CD4-positive, alpha-beta T cell treated with Interleukin-10 for 1 hour (primary cell): ENCODE results near the gene CATSPER4.
"Not testable (repeated sequence)": the region's sequence is repeated elsewhere in the genome, so short reads cannot be mapped to it uniquely, and the experiment has no call there.

Experiments used
- DNase-seq: peaks from one replicate; pipeline ENCODE4 v3.0.0-alpha.2; 2020

CATSPER4 gene

DNA sequence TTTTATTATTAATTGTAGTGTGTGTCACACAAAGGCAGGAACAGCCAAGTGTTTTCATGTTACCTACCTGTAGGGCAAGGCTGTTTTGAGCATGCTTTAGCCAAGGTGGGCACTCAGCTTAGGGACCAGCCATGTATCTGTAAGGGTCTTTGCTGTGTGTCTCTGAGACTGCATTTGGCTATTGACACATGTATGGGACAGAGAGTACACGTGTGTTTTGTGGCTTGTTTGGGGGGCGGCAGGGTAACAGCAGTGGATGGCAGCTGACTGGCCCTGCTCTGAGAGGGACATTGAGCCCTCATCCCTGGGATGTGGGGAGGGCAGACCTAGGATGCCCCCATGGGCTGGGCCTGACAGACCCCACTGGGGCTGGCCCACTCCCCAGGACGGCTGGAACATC is 6.9 kb downstream of the CATSPER4 start:
- no peak for DNase-seq

GRCh38 chr1:26197813-26198212 is 7.4 kb downstream of the CATSPER4 start:
- no peak for DNase-seq

DNA sequence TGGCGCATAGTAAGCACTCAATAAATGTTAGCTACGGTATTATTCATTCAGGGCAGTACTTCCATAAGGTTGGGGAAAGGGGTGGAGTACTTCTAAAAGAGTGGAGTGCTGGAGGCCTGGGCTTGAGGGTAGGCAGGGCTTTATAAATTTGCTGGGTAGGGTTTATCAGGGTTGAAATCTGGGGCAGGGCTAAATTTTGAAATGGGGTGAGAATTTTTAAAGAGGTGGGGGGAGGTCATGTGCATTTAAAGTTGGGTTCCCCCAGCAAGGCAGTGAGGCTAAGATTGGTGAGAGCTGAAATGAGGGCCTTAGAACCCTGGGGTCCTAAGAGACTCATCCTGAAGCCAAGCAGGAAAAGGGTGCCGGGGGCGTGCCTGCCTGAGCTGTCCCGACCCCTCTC is 10.0 kb downstream of the CATSPER4 start:
- DNase-seq = no peak

DNA sequence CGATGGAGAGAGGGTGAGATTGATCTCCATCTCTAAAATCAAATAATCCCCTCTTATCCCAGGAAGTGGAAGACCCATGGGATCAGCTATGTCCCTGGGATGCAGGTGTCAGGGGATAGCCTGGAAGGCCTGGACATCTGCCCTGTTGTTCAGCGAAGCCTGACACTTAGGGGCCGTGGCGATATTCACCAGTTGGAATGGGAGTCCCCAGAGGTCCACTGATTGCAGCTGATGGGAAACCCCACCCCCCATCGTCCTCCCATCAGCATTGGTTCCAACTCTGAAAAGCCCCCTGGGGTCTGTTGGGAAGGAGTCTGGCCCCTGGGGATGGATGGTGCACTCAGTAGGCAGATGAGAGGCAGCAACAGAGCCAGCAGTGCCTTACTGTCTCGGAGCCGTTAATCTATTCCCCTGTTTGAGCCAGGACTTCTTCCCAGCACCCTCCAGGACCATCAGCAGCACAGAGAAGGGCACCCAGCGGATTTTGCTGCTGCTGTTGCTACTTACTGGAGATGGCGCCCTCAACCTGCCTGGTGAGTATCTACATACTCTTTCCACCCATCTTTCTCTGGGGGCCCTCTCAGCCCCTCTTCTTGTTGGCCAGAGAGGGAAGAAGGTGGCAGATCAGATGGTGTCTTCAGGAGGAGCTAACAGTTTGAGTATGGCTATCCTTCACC is 13.4 kb downstream of the CATSPER4 start:
- DNase-seq = peak; percentile 1

DNA sequence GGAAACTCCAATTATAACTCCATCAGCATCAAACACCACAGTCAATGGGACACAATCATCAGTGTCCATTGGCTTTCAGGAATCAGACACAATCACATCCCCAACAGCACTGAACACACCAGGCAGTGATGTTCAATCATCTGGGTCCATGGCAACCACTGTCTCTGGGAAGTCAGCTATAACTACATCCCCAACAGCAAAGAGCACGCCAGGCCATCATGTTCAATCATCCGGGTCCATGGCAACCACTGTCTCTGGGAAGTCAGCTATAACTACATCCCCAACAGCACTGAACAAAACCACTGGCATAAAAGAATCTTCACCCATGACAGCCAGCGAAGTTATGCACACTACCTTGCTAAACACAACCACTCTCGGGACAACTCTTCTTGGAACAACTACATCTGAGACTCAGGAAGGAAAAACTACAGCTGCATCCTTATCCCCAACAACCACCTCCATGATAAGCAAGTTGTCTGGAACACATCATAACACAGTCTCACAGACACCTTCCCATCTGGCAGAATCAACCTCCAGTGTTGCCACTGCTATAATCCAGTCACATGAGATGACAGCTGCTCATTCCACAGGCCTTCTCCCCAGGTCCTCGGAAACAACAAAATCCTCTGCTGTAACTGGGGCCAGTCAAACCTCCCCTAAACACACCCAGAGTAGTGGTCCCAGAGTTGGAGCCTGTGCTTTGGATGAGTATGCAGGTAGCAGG is 19.9 kb downstream of the CATSPER4 start:
- no peak for DNase-seq

- no peak for DNase-seq
Measured at GRCh38 chr1:26212726-26213125, 22.3 kb downstream of the CATSPER4 start.

DNA sequence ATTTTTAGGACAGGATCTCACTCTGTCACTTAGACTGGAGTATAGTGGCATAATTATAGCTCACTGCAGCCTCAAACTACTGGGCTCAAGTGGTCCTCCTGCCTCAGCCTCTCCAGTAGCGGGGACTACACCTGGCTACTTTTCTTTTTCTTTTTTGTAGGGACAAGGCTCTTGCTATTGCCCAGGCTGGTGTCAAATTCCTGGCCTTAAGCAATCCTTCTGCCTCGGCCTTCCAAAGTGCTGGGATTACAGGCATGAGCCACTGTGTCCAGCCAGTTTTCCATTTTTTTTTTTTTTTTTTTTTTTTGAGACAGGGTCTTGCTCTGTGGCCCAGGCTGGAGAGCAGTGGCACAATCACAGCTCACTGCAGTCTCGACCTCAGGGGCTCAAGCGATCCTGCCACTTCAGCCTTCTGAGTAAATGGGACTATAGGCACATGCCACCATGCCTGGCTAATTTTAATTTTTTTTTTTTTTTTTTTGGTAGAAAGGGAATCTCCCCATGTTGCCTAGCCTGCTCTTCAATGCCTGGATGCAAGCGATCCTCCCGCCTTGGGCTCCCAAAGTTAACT is 23.0 kb downstream of the CATSPER4 start:
- no peak for DNase-seq

DNA sequence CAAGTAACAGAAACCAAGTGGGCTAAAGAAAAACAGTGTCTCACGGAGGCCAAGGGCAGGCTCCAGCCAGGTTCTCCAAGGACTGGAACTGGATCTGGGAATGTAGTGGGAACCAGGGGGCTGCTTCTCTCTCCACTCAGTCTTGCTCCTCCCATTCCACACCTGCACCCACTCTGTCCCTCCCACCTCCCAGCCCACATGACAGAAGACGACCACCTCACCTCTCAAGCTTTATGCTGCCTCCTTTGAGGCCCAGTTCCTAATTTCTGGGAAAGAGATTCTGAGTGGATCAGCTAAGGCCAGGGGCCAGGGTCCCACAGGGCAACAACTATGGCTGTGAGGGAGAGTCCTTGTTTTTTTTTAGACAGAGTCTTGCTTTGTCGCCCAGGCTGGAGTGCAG is 24.8 kb downstream of the CATSPER4 start:
- no peak for DNase-seq

DNA sequence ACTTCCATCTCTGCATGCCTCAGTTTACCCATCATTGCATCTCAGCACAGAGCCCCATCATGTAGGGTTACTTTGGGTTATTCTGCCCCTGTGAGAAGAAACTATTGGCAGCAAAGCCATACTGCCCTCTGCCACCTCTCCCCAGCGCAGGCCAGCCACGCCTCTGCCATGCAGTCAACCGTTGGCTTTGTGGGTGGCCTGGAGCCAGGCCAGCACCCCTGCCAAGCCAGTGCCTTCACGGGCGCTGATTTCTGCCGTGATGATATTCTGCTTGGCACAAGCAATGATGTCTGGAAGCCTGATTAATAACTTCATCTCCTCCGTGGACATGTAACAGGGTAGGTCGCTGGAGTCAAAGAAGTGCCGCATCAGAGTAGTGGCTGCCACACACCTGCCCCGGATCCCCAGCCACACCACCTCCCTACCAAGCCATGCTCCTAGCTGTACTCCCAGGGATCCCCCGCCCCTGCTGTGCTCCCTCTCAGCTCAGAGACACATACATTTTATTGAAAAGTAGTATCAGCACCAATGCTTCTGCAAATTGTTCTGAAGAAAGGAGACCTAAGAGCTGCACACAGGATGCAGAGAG is 28.6 kb downstream of the CATSPER4 start:
- DNase-seq = no peak

DNA sequence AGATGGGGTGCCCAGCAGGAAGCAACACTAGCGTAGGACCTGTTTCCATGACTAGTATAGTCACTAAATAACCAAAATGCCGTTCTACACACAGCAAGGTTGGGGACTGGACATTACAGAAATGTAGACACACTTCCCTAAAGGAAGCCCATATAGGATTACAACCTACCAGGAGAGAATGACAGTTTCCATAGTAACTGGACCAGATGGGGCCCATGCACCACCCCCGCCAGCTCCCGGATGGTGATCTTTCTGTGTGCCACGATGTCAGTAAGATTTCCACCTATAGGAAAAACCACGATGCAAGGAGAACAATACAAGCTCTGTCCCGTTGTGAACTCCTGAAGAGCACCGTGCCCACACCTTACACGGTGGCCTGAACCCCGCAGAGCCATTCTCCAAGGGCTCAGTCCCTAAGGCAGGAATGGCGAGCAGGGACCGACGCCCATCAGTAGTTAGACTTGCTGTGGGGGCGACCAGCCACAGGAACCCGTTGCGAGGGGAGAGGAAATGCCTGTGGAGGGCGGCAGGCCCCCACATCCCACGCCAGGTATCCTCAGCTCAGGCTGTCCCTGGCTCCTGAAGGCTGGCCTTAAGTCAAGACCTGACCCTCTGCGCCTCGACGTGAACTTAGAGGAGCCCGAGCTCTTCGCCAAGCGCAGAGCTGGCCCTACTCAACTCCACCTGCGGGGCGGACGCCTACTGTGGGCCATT is 30.0 kb downstream of the CATSPER4 start:
- DNase-seq = no peak

DNA sequence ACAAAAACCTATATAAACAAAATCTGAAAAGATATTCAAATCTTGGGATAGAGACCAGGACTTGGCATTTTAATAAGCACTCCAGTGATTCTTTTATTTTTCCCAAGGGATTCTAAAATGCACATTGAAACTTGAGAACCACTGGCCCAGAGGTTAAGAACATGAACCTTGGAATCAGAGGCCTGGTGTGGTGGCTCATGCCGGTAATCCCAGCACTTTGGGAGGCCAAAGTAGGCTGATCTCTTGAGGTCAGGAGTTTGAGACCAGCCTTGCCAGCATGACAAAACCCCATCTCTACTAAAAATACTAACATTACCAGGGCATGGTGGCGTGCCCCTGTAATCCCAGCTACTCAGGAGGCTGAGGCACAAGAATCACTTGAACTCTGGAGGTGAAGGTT is 30.7 kb downstream of the CATSPER4 start:
- no peak for DNase-seq

- no peak for DNase-seq
Measured at GRCh38 chr1:26224606-26225005, 34.2 kb downstream of the CATSPER4 start.

GRCh38 chr1:26225033-26225831 is 34.8 kb downstream of the CATSPER4 start:
- DNase-seq = peak; percentile 53

DNA sequence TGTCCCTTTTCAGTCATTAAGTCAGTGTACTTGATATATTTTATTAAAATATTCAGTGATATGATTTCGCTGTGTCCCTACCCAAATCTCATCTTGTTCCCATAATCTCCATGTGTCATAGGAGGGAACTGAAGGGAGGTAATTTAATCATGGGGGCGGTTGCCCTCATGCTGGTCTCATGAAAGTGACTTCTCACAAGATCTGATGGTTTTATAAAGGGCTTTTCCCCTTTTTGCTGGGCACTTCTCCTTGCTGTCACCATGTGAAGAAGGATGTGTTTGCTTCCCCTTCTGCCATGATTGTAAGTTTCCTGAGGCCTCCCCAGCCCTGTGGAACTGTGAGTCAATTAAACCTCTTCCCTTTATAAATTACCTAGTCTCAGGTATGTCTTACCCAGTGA is 40.3 kb downstream of the CATSPER4 start:
- DNase-seq = not testable (repeated sequence)

DNA sequence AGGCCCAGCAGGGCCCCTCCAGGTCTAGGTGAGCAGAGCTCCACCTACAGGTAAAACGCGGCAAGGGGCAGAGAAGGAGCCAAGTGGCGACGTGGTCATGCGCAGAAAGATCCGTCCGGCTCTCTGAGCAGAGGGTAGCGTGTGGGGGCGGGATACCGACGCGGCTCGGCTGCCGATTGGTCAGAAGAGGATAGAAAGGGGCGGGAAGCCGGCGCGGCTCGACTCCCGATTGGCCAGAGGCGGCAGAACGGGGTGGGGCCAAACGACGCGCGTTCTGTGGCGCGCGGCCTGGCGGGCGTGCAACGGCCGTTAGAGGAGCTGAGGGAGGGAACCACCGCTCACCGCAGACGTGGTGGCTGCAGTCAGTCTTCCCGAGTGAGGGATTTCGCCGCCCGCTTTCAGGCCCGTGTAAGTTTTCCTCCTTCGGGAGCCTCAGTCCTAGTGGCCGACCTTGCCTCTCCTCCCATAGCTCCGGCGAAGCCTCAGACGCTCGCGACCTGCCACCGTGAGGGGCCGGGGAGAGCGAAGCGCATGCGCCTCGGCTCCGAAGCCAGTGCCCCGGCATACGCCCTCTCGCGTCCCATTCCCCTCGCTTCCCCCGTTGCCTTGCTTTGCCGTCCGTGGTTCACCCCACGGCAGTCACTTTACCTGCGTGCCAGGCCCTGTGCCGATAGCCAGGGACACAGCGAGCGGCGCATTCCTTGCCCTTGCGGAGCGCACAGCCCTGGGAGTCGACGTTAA is 43.7 kb downstream of the CATSPER4 start, which contains the start of gene CEP85:
Gene CEP85, plus strand, starts transcription at position 298 of the 741 bp plus-strand sequence. CDS start 5,584 bp downstream, outside the sequence.
- DNase-seq = peak; percentile 99

- peak; percentile 36 for DNase-seq
Measured at GRCh38 chr1:26234644-26235370, 44.4 kb downstream of the CATSPER4 start.

DNA sequence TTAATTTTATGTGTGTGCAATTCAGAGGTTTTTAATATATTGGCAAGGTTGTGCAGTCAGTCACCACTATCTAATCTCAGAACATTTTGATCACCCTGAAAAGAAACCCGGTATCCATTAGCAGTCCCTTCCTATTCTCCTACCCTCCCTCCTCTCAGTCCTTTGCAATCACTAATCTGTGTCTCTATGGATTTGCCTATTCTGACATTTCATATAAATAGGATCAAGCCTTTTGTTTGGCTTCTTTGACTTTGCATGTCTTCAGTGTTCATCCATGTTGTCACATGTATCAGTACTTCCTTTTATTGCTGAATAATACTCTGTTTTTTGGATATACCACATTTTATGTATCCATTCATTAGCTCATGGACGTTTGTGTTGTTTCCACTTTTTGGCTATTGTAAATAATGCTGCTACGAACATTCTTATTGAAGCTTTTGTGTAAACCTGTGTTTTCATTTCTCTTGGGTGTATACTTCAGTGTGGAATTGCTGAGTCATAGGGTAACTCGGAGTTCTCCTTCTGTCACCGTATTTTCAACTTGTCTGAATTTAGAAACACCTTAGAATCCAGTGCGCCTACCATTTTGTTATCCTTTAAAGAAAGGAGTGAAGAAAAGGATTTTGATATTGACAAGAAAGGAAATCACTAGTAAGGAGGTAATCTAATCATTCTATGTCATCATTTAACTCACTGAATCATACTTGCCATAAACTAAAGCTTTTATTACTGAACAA is 47.0 kb downstream of the CATSPER4 start:
- DNase-seq = no peak

DNA sequence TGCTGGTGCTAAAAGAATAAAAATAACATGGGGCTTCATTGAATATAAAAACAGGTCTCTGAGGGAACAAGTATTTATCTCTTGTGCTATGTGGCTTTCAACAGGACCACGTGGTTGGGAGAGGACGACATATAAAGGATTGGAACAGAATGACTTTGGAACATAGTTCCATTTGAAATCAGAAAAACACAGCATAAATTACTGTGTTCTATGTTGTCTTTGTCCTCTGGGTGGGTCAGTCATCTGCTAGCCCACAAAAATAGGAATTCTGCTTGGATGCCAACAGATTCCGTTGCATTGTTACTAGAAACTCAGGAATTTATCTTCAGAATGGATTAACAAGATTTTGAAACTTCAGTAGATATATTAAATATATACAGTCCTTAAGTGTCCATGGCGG is 49.5 kb downstream of the CATSPER4 start:
- no peak for DNase-seq
